Hepatic stellate cell (primary cell): ENCODE results near the gene PDIK1L.

ENCODE experiments used
- DNase-seq: peaks from one replicate; pipeline ENCODE4 v3.0.0; 2011; ENCODE audit warnings: low spot score

PDIK1L gene

DNA sequence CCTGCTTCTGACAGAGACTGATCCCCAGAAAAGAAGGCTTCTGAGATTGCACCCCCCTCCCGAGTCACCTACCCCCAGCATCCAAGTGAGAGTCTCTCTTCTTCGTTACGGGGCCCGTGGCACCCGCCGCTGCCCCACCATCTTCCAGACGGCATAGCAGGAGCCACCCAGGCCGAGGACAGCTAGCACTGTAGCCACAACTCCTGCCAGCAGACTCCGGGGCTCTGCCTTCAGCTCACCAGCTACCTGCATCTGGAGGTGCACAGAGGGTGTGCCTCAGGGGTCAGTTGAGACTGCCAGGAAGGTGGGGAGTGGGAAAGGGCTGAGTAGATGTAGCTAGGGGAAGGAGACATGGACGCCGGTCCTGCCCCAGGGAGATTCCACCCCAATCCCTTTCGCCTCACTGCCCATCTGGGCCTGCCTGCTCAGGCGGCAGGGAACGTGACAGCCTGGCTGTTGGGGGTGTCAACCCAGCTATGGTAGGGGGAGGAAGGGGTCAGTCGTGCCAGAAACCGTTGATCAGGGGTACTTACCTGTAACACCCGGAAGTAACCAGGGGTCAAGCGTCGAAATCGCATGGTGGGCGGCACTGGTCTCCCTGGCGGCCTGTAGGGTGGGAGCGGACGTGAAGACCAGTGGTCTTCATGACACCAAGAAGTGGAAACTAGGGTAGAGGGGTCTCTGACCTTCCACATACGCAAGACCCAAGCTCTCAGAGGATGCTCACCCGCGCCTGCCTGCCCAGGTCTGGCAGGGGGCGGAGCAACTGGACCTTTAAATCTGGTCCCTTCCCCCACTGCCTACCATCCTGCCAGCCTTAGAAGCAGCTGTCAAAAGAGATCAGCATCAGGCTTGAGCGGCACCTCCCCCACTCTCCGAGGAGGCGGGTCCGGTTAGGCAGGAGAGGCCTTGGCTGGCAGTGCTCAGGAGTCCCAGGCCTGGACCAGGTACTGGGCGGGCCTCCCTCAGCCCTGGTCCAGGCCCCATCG is 59.8 kb downstream of the PDIK1L start, which contains the start of gene ZNF593OS:
ZNF593OS (minus strand) TSS at position 749 of the 989 bp plus-strand sequence; CDS start at position 578, 171 bp downstream.
- DNase-seq = no peak
